Right lobe of liver (tissue), 4 donors: Measurements from ENCODE around the gene ATP13A3.

Experiments
- CTCF ChIP-seq, 4 donors: fragments of 200-600 bp in 3 of 4; fragments of 450-650 bp in 1 of 4; IDR thresholded peaks; one replicate each; pipeline versions ENCODE4 v1.5.1 to v1.8.0; 2016 to 2022; ENCODE audit warnings: antibody characterized with exemption in 4 of 4, mild to moderate bottlenecking in 2 of 4
- POLR2A ChIP-seq: fragments of 450-650 bp; IDR thresholded peaks from one replicate; pipeline ENCODE4 v1.6.1; 2017; ENCODE audit warnings: antibody characterized with exemption, mild to moderate bottlenecking
- donor health status: DM: no; HTN: no; CAD: no.
- donor health status: DM: no; HTN: no; CAD: no.
- donor health status: DM: no; HTN: yes; CAD: no.

GRCh38 chr3:194465920-194466570 lies 20.8 kb downstream of the ATP13A3 start:
- TF ChIP-seq CTCF (IDR thresholded peaks at IDR 0.05) (no peak), POLR2A (no peak)
